Loucy (cell line): ENCODE measurements around the gene ADAR.

ENCODE experiments used
- CTCF ChIP-seq: fragments of 200-600 bp; sonication (generic); conservative IDR thresholded peaks from 2 replicates; pipeline ENCODE4 v1.5.1; 2014; ENCODE audit warnings: mild to moderate bottlenecking, antibody characterized with exemption, low read length
- EZH2phosphoT487 ChIP-seq: fragments of 200-600 bp; IDR thresholded peaks from 2 replicates; pipeline ENCODE4 v1.6.1; 2018; ENCODE audit warnings: antibody characterized with exemption, mild to moderate bottlenecking, moderate library complexity, borderline replicate concordance

- TF ChIP-seq CTCF (no peak), EZH2phosphoT487 (no peak)
Measured at GRCh38 chr1:154579374-154579773, 28.6 kb downstream of the ADAR start.
